Measurements from ENCODE around the gene MGRN1.

GRCh38 chr16:4690946-4691665 is 66.5 kb downstream of the MGRN1 start:
- TF ChIP-seq GATA2 (IDR thresholded peaks at IDR 0.05; ENCODE audit: low read depth, low read length) (no peak), GATA3 (IDR thresholded peaks at IDR 0.05; ENCODE audit: low read depth, low read length) (no peak)
